IMR-90 (cell line): ENCODE results near the gene MEIS1. TPM values are rescaled to one million over a fixed set of nuclear protein-coding genes. Genes with fewer than 3 reads are reported as not detected.

Source experiments
- ATAC-seq: fragments of 200-7000 bp; cut with Tn5 transposase; 2 replicates; pipeline ENCODE4 v1.9.1; 2020; ENCODE audit warnings: low read depth, mild to moderate bottlenecking, moderate library complexity
- BruUV-seq: library from RNA; stranded (reverse); fragments of 400-500 nt; replicated peaks from 2 replicates; lab custom pipeline; 2021; lab: Mats Ljungman, UMichigan
- CTCF ChIA-PET: fragments of 300-600 bp; formaldehyde crosslinking; extraction: SDS; loops from one replicate; lab custom pipeline; 2021; ENCODE audit warnings: antibody characterized with exemption; lab: Yijun Ruan, JAX
- POLR2A ChIA-PET: fragments of 300-600 bp; sonication (Branson Sonifier 250); formaldehyde crosslinking; loops from one replicate; lab custom pipeline; 2022; ENCODE audit warnings: antibody characterized with exemption; ENCODE audit not compliant: unreplicated experiment; lab: Charles Lee
- DNase-seq: peaks from one replicate; pipeline ENCODE4 v3.0.0; 2013
- H2AFZ ChIP-seq: replicated peaks from 2 replicates; pipeline ENCODE3; 2013; ENCODE audit warnings: low read length, mild to moderate bottlenecking; ENCODE audit not compliant: poor library complexity
- H2AK5ac ChIP-seq: 2 replicates; pipeline ENCODE4 v1.6.1; 2013; ENCODE audit warnings: low read depth, low read length, inconsistent platforms
- H2AK9ac ChIP-seq: replicated peaks from 2 replicates; pipeline ENCODE3; 2013; ENCODE audit warnings: mild to moderate bottlenecking, low read depth, low read length, moderate library complexity; ENCODE audit not compliant: poor library complexity
- H2BK120ac ChIP-seq: 2 replicates; pipeline ENCODE4 v1.6.1; 2013; ENCODE audit warnings: low read depth, low read length, inconsistent platforms
- H2BK15ac ChIP-seq: 3 replicates; pipeline ENCODE4 v1.6.1; 2013; ENCODE audit warnings: low read depth, low read length, inconsistent platforms
- H2BK20ac ChIP-seq: 2 replicates; pipeline ENCODE4 v1.6.1; 2013; ENCODE audit warnings: low read depth, mild to moderate bottlenecking, inconsistent platforms, low read length, moderate library complexity
- H2BK5ac ChIP-seq: 2 replicates; pipeline ENCODE4 v1.6.1; 2013; ENCODE audit warnings: mild to moderate bottlenecking, low read depth, low read length, inconsistent platforms; ENCODE audit not compliant: poor library complexity, severe bottlenecking
- H3K14ac ChIP-seq: replicated peaks from 2 replicates; pipeline ENCODE4 v1.6.1; 2013; ENCODE audit warnings: low read depth, low read length, inconsistent platforms
- H3K18ac ChIP-seq: 2 replicates; pipeline ENCODE4 v1.6.1; 2013; ENCODE audit warnings: low read depth, low read length, control low read depth
- H3K23ac ChIP-seq: 2 replicates; pipeline ENCODE4 v1.6.1; 2013; ENCODE audit warnings: low read depth, low read length, inconsistent platforms
- H3K27ac ChIP-seq: 2 replicates; pipeline ENCODE4 v1.5.1; 2013; ENCODE audit warnings: mild to moderate bottlenecking, control low read depth, low read length; ENCODE audit not compliant: insufficient read depth
- H3K27me3 ChIP-seq: 2 replicates; pipeline ENCODE4 v1.6.1; 2013; ENCODE audit warnings: low read length; ENCODE audit not compliant: control insufficient read depth, insufficient read depth
- H3K36me3 ChIP-seq: 2 replicates; pipeline ENCODE4 v1.6.1; 2013; ENCODE audit warnings: low read length, mixed read lengths; ENCODE audit not compliant: control insufficient read depth, insufficient read depth
- H3K4ac ChIP-seq: 2 replicates; pipeline ENCODE4 v1.6.1; 2013; ENCODE audit warnings: low read depth, low read length, inconsistent platforms
- H3K4me1 ChIP-seq: 2 replicates; pipeline ENCODE4 v1.6.1; 2013; ENCODE audit warnings: low read length, mixed read lengths; ENCODE audit not compliant: control insufficient read depth, insufficient read depth
- H3K4me2 ChIP-seq: 2 replicates; pipeline ENCODE4 v1.6.1; 2013; ENCODE audit warnings: low read depth, mild to moderate bottlenecking, control low read depth, low read length, moderate library complexity
- H3K4me3 ChIP-seq: 2 replicates; pipeline ENCODE4 v1.5.1; 2013; ENCODE audit warnings: low read depth, mild to moderate bottlenecking, control low read depth, low read length, moderate library complexity; ENCODE audit not compliant: insufficient read depth
- H3K56ac ChIP-seq: 2 replicates; pipeline ENCODE4 v1.6.1; 2013; ENCODE audit warnings: low read length, inconsistent platforms; ENCODE audit not compliant: insufficient read depth; ENCODE audit errors: extremely low read depth
- H3K79me1 ChIP-seq, 2 experiments: 2 replicates each; pipeline ENCODE4 v1.6.1; 2013; ENCODE audit warnings: low read length in 2 of 2, inconsistent platforms in 1 of 2, low read depth in 1 of 2
- H3K9ac ChIP-seq: 2 replicates; pipeline ENCODE4 v1.6.1; 2013; ENCODE audit warnings: low read depth, low read length, control low read depth
- H3K9me1 ChIP-seq: 2 replicates; pipeline ENCODE4 v1.6.1; 2013; ENCODE audit warnings: low read length, inconsistent platforms; ENCODE audit not compliant: insufficient read depth
- H3K9me3 ChIP-seq: 2 replicates; pipeline ENCODE4 v1.6.1; 2013; ENCODE audit warnings: low read length; ENCODE audit not compliant: control insufficient read depth, insufficient read depth
- H4K20me1 ChIP-seq: 2 replicates; pipeline ENCODE4 v1.6.1; 2013; ENCODE audit warnings: low read length, inconsistent platforms; ENCODE audit not compliant: insufficient read depth
- H4K5ac ChIP-seq: 2 replicates; pipeline ENCODE4 v1.6.1; 2013; ENCODE audit warnings: mild to moderate bottlenecking, low read depth, low read length, control low read depth
- H4K8ac ChIP-seq, 2 experiments: 2 replicates each; pipeline ENCODE4 v1.6.1; 2013; ENCODE audit warnings: low read depth in 2 of 2, low read length in 2 of 2, control low read depth in 1 of 2, inconsistent platforms in 1 of 2
- H4K91ac ChIP-seq: 2 replicates; pipeline ENCODE4 v1.6.1; 2013; ENCODE audit warnings: low read depth, low read length, inconsistent platforms; ENCODE audit not compliant: insufficient read depth
- BHLHE40 ChIP-seq: fragments of 150-350 bp; IDR thresholded peaks from 2 replicates; pipeline ENCODE4 v1.6.1; 2016; ENCODE audit warnings: mild to moderate bottlenecking, low read depth, low read length
- RFX5 ChIP-seq: IDR thresholded peaks from 2 replicates; pipeline ENCODE4 v1.8.0; 2012; ENCODE audit warnings: low read depth, mild to moderate bottlenecking, low read length, moderate library complexity
- dilution Hi-C: fragments of 300-500 bp; cut with HindIII; formaldehyde crosslinking; loops from one replicate; pipeline ENCODE4 v1.14.3; 2018; ENCODE audit warnings: low sequenced_read_pairs; ENCODE audit not compliant: unreplicated experiment
- in situ Hi-C: fragments of 300-500 bp; cut with MboI; formaldehyde crosslinking; loops from 3 replicates; pipeline ENCODE4 v1.14.3; 2019; ENCODE audit warnings: low sequenced_read_pairs, inconsistent platforms, mixed read lengths
- intact Hi-C: fragments of 100-400 bp; cut with micrococcal nuclease; formaldehyde crosslinking; loops from 2 replicates; pipeline ENCODE4 v1.10.0; 2022
- polyA plus RNA-seq, 3 experiments: library from polyadenylated mRNA; depleted of rRNA; stranded (reverse); fragments of >200 nt; gene quantifications; 2 replicates each; pipeline ENCODE4 v1.2.3, GENCODE V29; 2012; ENCODE audit warnings: low replicate concordance in 1 of 3
- total RNA-seq: library from RNA; depleted of rRNA; stranded (reverse); fragments of >200 nt; gene quantifications from 2 replicates; pipeline ENCODE4 v1.2.3, GENCODE V29; 2012

MEIS1 gene
- total and polyA plus RNA-seq, 2 of the 4 experiments (the other 2 are of a cell fraction), result 54.4 to 157 TPM

DNA sequence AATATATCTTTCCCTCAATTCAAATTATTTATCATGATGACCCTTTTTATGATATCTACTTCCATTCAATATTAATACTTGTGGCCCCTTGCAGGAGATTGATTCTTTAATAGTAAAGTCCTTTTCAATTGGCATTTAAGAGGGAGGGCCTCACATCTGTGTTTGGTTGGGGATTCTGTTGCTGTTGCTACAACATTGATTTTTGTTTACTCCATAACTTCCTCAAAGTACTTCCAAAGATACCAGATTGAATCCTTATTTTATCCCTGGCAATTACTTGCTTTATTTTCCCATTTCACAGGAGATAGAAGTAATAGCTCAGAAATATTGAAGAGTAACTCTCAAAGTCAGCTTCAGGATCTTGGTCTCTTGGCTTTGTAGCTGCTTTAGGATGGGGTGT lies 32.8 kb downstream of the MEIS1 start:
- Histone ChIP-seq H3K4me3 (no peak overlapping the region), H3K4me1 (peaks cover 21% of the 10 kb centered on the region), H3K23ac (no peak overlapping the region), H3K18ac (no peak overlapping the region), H2BK20ac (no peak overlapping the region), H3K79me1 (peaks cover 9 to 69% of the 10 kb centered on the region in 2 experiments), H4K8ac (no peak overlapping the region), H3K14ac (no peak overlapping the region), H2AK9ac (no peak overlapping the region), H3K56ac (no peak overlapping the region), H2BK5ac (no peak overlapping the region), H3K36me3 (peaks cover 50% of the 10 kb centered on the region), H3K9ac (no peak overlapping the region), H2AK5ac (no peak overlapping the region), H3K27ac (no peak overlapping the region), H3K9me1 (peaks cover 27% of the 10 kb centered on the region), H4K5ac (no peak overlapping the region), H2BK15ac (no peak overlapping the region), H3K4me2 (no peak overlapping the region), H3K27me3 (no peaks in the 10 kb centered on the region), H4K20me1 (peaks cover 86% of the 10 kb centered on the region), H3K9me3 (no peaks in the 10 kb centered on the region), H2BK120ac (no peak overlapping the region), H4K91ac (no peak overlapping the region), H2AFZ (no peak overlapping the region), H3K4ac (no peak overlapping the region)
- TF ChIP-seq BHLHE40 (no peak), RFX5 (no peak)
- dilution Hi-C loops (no loop called here), in situ Hi-C loops (no loop called here), intact Hi-C loops (no loop called here)
- ChIA-PET CTCF (no interaction called here), POLR2A (no interaction called here)
- ATAC-seq, result no peak
- no peak for DNase-seq
- BruUV-seq, result no TSS peak
